ENCODE results near the gene VAV3. TPM values are rescaled to one million over a fixed set of nuclear protein-coding genes. Genes with fewer than 3 reads are reported as not detected.

The VAV3 gene
- total and polyA plus RNA-seq, 2 of the 8 experiments (the other 6 are each of a cell fraction or from before 2014, with no cell fraction given): 2.9 to 7.9 TPM

GRCh38 chr1:107963008-107963407 is 2.0 kb downstream of the VAV3 start:
- Histone ChIP-seq H4K20me1 (replicated peaks in 1 of 2; ENCODE audit: control insufficient read depth in 1 of 2, insufficient read depth in 2 of 2, low read length in 2 of 2) (peaks cover 0 to 2% of the 10 kb centered on the region in 2 experiments), H3K56ac (replicated peaks; ENCODE audit: insufficient read length, low read depth, low read length) (no peak overlapping the region), H3K23me2 (ENCODE audit: low read depth, low read length) (peaks cover 14% of the 10 kb centered on the region), H2AFZ (ENCODE audit: low read length) (no peak overlapping the region), H2AK5ac (ENCODE audit: low read depth, low read length) (no peak overlapping the region), H2BK12ac (ENCODE audit: low read depth, low read length) (no peak overlapping the region), H3K27me3 (replicated peaks in 1 of 4; ENCODE audit: control insufficient read depth in 3 of 4, extremely low read depth in 1 of 4, insufficient read depth in 3 of 4, low read length in 3 of 4) (peaks cover 0 to 16% (median 9%) of the 10 kb centered on the region in 4 experiments; a peak in 6 of 7 replicates), H2BK15ac (ENCODE audit: low read length) (no peak overlapping the region), H3K9ac (replicated peaks in 1 of 4; ENCODE audit: extremely low read depth in 1 of 4, low read depth in 3 of 4, low read length in 3 of 4) (no peak overlapping the region), H4K5ac (ENCODE audit: insufficient read length, low read depth, low read length) (no peak overlapping the region), H4K8ac (ENCODE audit: extremely low read depth, insufficient read depth, low read length) (no peak overlapping the region), H3K4me1 (replicated peaks in 1 of 4; ENCODE audit: control insufficient read depth in 3 of 4, insufficient read depth in 4 of 4, low read length in 3 of 4) (peaks cover 0 to 6% (median 0%) of the 10 kb centered on the region in 4 experiments; a peak in 1 of 7 replicates), H3K9me3 (ENCODE audit: insufficient read depth in 2 of 2, low read depth in 1 of 2, low read length in 1 of 2) (no peaks in the 10 kb centered on the region), H3K79me2 (ENCODE audit: control insufficient read depth in 1 of 2, insufficient read depth in 2 of 2, low read length in 2 of 2) (peaks cover 0 to 13% of the 10 kb centered on the region in 2 experiments; a peak in 1 of 4 replicates), H4K91ac (replicated peaks; ENCODE audit: insufficient read length, low read length) (no peak overlapping the region), H3K23ac (ENCODE audit: insufficient read length) (no peak overlapping the region), H3K14ac (ENCODE audit: insufficient read length) (no peak overlapping the region), H3K4me2 (ENCODE audit: insufficient read depth in 1 of 2, low read depth in 2 of 2, low read length in 2 of 2) (peak overlapping the region; percentile 93 to 99), H3K4me3 (ENCODE audit: extremely low read depth in 1 of 4, insufficient read depth in 2 of 4, low read depth in 3 of 4, low read length in 4 of 4) (peak overlapping the region in 1 of 4 experiments; percentile 75; a peak in 3 of 8 replicates), H3K27ac (ENCODE audit: low read depth, low read length) (no peak overlapping the region), H3K18ac (ENCODE audit: extremely low read depth, low read length) (no peak overlapping the region), H2BK20ac (ENCODE audit: low read length) (no peak overlapping the region), H3K36me3 (ENCODE audit: control insufficient read depth in 2 of 4, insufficient read depth in 4 of 4, low read length in 3 of 4) (no peaks in the 10 kb centered on the region), H2BK120ac (replicated peaks; ENCODE audit: low read depth, low read length) (no peak overlapping the region), H2BK5ac (ENCODE audit: low read depth, low read length) (no peak overlapping the region), H3K79me1 (ENCODE audit: low read depth, low read length) (no peaks in the 10 kb centered on the region), H3K4ac (replicated peaks; ENCODE audit: insufficient read length, low read depth, low read length) (no peak overlapping the region)
- 57% methylated on average over 5 of the region's 5 CpGs; no CpG with 5 or more reads in 1 of the 2 experiments for WGBS, 2 experiments (ENCODE audit: extremely low coverage in 1 of 2, insufficient coverage in 1 of 2, insufficient read length in 1 of 2, insufficient replicate concordance in 2 of 2, low coverage in 1 of 2, low lambda C conversion rate in 2 of 2, missing lambda C conversion rate in 1 of 2)
- ChIA-PET POLR2A (ENCODE audit: partially characterized antibody) (interaction anchor here (1.8 kb wide), 1 partner anchor 162 kb away, joined by 5 read pairs; no protein-coding TSS in a partner anchor), CTCF (ENCODE audit: partially characterized antibody) (interaction anchor here (1.3 to 2.2 kb wide), 4 partner anchors 162 to 204 kb away, joined by 3 to 11 read pairs (median 4); no protein-coding TSS in a partner anchor)
- no peak for FAIRE-seq
- DNase-seq (ENCODE audit: low read depth in 1 of 2, low spot score in 2 of 2): no peak
- TF ChIP-seq SIX5 (IDR thresholded peaks at IDR 0.05; ENCODE audit: low read depth, low read length) (no peak), E2F6 (IDR thresholded peaks at IDR 0.05) (no peak), TBP (IDR thresholded peaks at IDR 0.05; ENCODE audit: low read depth, low read length) (no peak), SIN3A (conservative IDR thresholded peaks at IDR 0.05 in 1 of 2, IDR thresholded peaks at IDR 0.05 in 1 of 2; ENCODE audit: low read depth in 1 of 2, low read length in 2 of 2) (no peak)
